NCI-H2029 treated with DMSO at 0.1 percent for 48 hours (cell line): ENCODE measurements around the gene RPTOR.

Experiments
- DNase-seq: peaks from one replicate; lab custom pipeline; 2025; lab: John Stamatoyannopoulos, UW

RPTOR gene

GRCh38 chr17:80961541-80962330 is 417.1 kb downstream of the RPTOR start:
- DNase-seq = no peak

DNA sequence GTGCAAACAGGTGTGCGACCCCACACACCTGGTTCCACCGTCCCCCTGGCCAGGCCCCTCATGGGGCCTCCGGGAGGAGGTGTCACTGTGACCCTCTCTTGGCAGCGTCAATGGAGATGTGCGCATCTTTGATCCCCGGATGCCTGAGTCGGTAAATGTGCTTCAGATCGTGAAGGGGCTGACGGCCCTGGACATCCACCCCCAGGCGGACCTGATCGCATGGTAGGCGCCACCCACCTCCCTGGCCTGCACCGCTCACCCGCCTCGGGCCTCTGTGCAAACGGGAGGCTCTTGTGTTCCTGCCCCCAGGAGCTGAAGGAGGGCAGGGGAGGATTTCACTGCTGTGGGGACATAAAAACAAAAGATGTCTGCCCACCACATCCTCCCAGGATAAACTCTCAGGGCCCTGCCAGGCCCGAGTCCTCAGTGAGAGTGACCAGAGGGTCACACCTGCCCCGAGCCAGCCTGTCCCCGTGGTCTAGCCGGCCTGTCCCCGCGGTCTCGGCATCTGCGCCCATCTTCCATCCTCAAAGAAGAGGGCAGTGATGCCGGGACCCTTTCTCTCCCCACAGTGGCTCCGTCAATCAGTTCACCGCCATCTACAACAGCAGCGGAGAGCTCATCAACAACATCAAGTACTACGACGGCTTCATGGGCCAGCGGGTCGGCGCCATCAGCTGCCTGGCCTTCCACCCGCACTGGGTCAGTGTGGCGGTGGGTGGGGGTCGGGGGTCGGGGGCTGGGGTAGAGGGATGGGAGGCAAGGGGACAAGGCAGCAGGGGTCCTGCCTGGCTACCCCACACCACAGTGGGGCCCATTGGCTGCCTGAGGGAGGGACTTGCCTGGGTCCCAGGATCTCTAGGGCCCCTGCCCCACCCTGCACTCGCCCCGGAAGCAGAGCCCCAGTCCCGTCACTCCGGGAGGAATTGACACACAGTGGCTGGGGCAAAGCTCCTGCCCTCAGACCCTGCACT is 418.0 kb downstream of the RPTOR start:
- DNase-seq = no peak

- no peak for DNase-seq
These were observed 419.3 kb downstream of the RPTOR start for GRCh38 chr17:80963812-80964543.

GRCh38 chr17:80964544-80964856 is 419.9 kb downstream of the RPTOR start:
- no peak for DNase-seq

DNA sequence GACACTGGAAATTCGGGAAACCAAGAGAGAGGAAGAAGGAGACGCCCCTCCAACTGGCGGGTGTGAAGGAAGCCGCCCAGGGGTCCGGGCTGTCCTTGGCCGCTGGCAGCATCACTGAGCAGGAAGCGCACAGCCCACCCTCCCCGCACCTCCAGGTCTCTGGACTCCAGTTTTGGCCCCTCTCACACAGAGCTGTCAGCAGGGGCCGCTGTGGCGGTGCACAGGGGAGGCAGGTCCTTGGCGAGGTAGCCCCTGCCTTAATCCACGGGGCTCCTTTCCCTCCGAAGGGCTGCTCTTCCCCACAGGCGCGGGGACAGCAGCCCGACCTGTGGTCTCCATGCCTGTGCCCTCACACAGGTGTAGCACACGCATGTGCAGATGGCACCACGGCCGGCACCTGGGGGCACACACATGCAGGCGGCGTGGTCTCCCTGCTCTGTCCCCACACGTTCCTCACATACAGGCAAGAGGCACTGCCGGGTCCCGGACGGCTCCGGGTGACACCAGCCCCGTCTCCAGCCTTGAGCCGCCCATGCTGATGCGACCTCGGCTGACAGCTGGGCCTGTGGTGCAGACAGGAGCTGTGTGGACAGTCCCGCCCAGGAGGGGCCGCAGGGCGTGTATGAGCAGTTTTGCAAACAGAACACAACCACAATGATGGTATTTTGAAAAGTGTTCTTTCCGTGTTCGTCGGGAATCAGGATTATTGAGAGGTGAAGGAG is 420.4 kb downstream of the RPTOR start:
- DNase-seq = no peak

DNA sequence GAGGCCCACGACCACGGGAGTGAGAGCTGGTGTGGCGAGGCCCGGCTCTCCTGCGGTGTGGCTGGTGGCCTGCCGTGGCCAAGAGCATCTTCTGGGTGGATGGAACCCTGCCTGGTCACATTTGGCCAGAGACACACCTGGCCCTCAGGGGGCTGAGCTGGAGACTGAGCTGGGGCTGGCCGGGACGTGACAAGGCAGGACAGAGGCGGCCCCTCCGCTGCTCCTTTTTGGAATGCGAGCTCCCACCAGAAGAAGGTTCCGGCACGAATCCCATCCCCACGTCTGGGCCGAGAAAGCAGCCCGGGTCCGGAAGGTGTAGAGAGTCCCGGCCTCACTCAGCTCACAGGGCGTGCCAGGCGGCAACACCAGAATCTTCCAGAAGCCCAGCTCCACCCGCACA is 421.0 kb downstream of the RPTOR start:
- DNase-seq = no peak

GRCh38 chr17:80967404-80967872 is 422.8 kb downstream of the RPTOR start:
- DNase-seq = no peak

DNA sequence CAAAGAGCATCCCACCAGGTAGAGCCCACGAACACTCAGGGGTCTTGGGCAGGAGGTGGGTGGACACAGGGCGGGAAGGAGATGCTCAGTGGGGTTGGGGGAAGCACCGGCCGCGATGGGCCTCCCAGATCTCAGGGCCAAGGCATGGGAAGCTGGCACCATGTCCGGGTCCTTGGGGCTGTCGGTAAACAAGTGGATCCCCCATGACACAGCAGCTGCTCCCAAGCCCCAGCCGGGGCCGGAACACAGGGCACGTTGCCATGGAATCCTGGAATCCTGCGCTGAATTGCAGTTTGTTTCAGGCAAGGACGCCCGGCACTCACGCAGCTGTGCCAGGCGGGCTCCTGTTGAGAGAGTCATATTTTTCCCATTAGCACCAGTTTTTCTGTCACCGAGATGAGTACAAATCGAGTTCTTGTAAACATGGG is 424.0 kb downstream of the RPTOR start:
- no peak for DNase-seq

- DNase-seq = no peak
These were observed 424.5 kb downstream of the RPTOR start for GRCh38 chr17:80969030-80969673.

GRCh38 chr17:80969674-80970043 is 425.0 kb downstream of the RPTOR start:
- no peak for DNase-seq

GRCh38 chr17:80970044-80970761 is 425.6 kb downstream of the RPTOR start:
- DNase-seq = no peak

- DNase-seq = no peak
These were observed 426.4 kb downstream of the RPTOR start for GRCh38 chr17:80970762-80971703.

GRCh38 chr17:80971704-80972304 is 427.2 kb downstream of the RPTOR start:
- DNase-seq = no peak

GRCh38 chr17:80976701-80977100 is 432.1 kb downstream of the RPTOR start:
- no peak for DNase-seq

- DNase-seq = no peak
These were observed 432.5 kb downstream of the RPTOR start for GRCh38 chr17:80977172-80977571.

- no peak for DNase-seq
These were observed 434.2 kb downstream of the RPTOR start for GRCh38 chr17:80978499-80979497.

- DNase-seq = no peak
These were observed 435.1 kb downstream of the RPTOR start for GRCh38 chr17:80979547-80980378.
